RPMI8226 (cell line): Measurements from ENCODE around the gene NACAD.

Source experiments
- DNase-seq: peaks from one replicate; pipeline ENCODE4 v3.0.0-alpha.2; 2015

NACAD gene

GRCh38 chr7:45073786-45074527 lies 14.8 kb downstream of the NACAD start:
- no peak for DNase-seq

GRCh38 chr7:45073031-45073785 lies 15.6 kb downstream of the NACAD start:
- DNase-seq = no peak

- DNase-seq = no peak
Measured at GRCh38 chr7:45072131-45073030, 16.4 kb downstream of the NACAD start.

GRCh38 chr7:45071528-45071927 lies 17.2 kb downstream of the NACAD start:
- no peak for DNase-seq

- DNase-seq = no peak
Measured at GRCh38 chr7:45070254-45070642, 18.5 kb downstream of the NACAD start.

GRCh38 chr7:45069444-45070253 lies 19.1 kb downstream of the NACAD start:
- no peak for DNase-seq

- no peak for DNase-seq
Measured at GRCh38 chr7:45068236-45069023, 20.3 kb downstream of the NACAD start.

- no peak for DNase-seq
Measured at GRCh38 chr7:45067582-45067981, 21.2 kb downstream of the NACAD start.

- no peak for DNase-seq
Measured at GRCh38 chr7:45066409-45066808, 22.4 kb downstream of the NACAD start.

GRCh38 chr7:45065031-45065995 lies 23.5 kb downstream of the NACAD start:
- DNase-seq = no peak

- no peak for DNase-seq
Measured at GRCh38 chr7:45064047-45064725, 24.6 kb downstream of the NACAD start.

GRCh38 chr7:45061806-45062425 lies 26.9 kb downstream of the NACAD start:
- no peak for DNase-seq

- no peak for DNase-seq
Measured at GRCh38 chr7:45061352-45061751, 27.4 kb downstream of the NACAD start.

GRCh38 chr7:45060295-45060694 lies 28.5 kb downstream of the NACAD start:
- no peak for DNase-seq

GRCh38 chr7:45057878-45058277 lies 30.9 kb downstream of the NACAD start:
- DNase-seq = no peak

- DNase-seq = no peak
Measured at GRCh38 chr7:45055594-45056219, 33.1 kb downstream of the NACAD start.

- DNase-seq = no peak
Measured at GRCh38 chr7:45055016-45055415, 33.8 kb downstream of the NACAD start.

- DNase-seq = no peak
Measured at GRCh38 chr7:45054442-45054841, 34.3 kb downstream of the NACAD start.

GRCh38 chr7:45053941-45054340 lies 34.8 kb downstream of the NACAD start:
- no peak for DNase-seq
